Activated T-helper 17 cell treated with anti-CD3 and anti-CD28 coated beads, Interleukin-2, amount 50 U/mL, for 72 hours (primary cell): Measurements from ENCODE around the gene KIAA0930. TPM values are rescaled to one million over a fixed set of nuclear protein-coding genes. Genes with fewer than 3 reads are reported as not detected.
"Not testable (repeated sequence)": the region's sequence is repeated elsewhere in the genome, so short reads cannot be mapped to it uniquely, and the experiment has no call there.

ENCODE experiments used
- ATAC-seq: fragments of 150-1000 bp; cut with Tn5 transposase; replicated peaks from 2 replicates; pipeline ENCODE4 v1.10.0; 2021; ENCODE audit warnings: mild to moderate bottlenecking, moderate library complexity
- H3K27ac Mint-ChIP-seq: one replicate; pipeline ENCODE4 v1.8.0; 2022; ENCODE audit warnings: mixed read lengths
- H3K27me3 Mint-ChIP-seq: one replicate; pipeline ENCODE4 v1.8.0; 2022; ENCODE audit warnings: mixed read lengths
- H3K36me3 Mint-ChIP-seq: one replicate; pipeline ENCODE4 v1.8.0; 2022; ENCODE audit warnings: low read depth, mild to moderate bottlenecking, mixed read lengths
- H3K4me1 Mint-ChIP-seq: one replicate; pipeline ENCODE4 v1.8.0; 2022; ENCODE audit warnings: mixed read lengths
- H3K4me3 Mint-ChIP-seq: one replicate; pipeline ENCODE4 v1.8.0; 2022; ENCODE audit warnings: mild to moderate bottlenecking, mixed read lengths
- H3K9me3 Mint-ChIP-seq: one replicate; pipeline ENCODE4 v1.8.0; 2022; ENCODE audit warnings: mixed read lengths
- total RNA-seq, 2 donors: library from RNA; stranded (reverse); gene quantifications; one replicate each; pipeline ENCODE4 v1.2.3, GENCODE V29; 2022

The KIAA0930 gene
- 10 to 100 TPM in 1 of 2 donors, 1 to 10 TPM in 1; 8.7 to 24.1 TPM for total RNA-seq

GRCh38 chr22:45240810-45241631 lies at the start of gene KIAA0930:
Gene KIAA0930, minus strand, starts transcription at chr22:45240894. Its CDS starts 191 bp downstream, at chr22:45240703.
- Mint-ChIP-seq H3K4me3 (peak within 1 kb of the TSS; percentile 88), H3K4me1 (no peaks in the 10 kb centered on the region), H3K9me3 (no peaks in the 10 kb centered on the region), H3K27me3 (no peaks in the 10 kb centered on the region), H3K27ac (peak within 1 kb of the TSS; percentile 87), H3K36me3 (no peaks in the 10 kb centered on the region)
- ATAC-seq = peak; percentile 77

- no peak for ATAC-seq
- Mint-ChIP-seq H3K27me3 (peaks cover 2% of the 10 kb centered on the region), H3K4me1 (no peaks in the 10 kb centered on the region), H3K36me3 (no peaks in the 10 kb centered on the region), H3K27ac (no peak overlapping the region), H3K9me3 (no peaks in the 10 kb centered on the region), H3K4me3 (no peak overlapping the region)
Observed at GRCh38 chr22:45286854-45287551, 46.3 kb upstream of the KIAA0930 start.

- no peak overlapping the region for H3K27ac Mint-ChIP-seq
- no peak for ATAC-seq
- no peak overlapping the region for H3K4me3 Mint-ChIP-seq
- peaks cover 4% of the 10 kb centered on the region for H3K27me3 Mint-ChIP-seq
- H3K4me1 Mint-ChIP-seq = no peaks in the 10 kb centered on the region
- no peaks in the 10 kb centered on the region for H3K9me3 Mint-ChIP-seq
- H3K36me3 Mint-ChIP-seq = no peaks in the 10 kb centered on the region
Observed at GRCh38 chr22:45285263-45286058, 44.8 kb upstream of the KIAA0930 start.

GRCh38 chr22:45284705-45285262 lies 44.1 kb upstream of the KIAA0930 start, which contains the start of gene UPK3A:
Gene UPK3A, plus strand, starts transcription at chr22:45284949. Its CDS starts 65 bp downstream, at chr22:45285014.
- peak; percentile 97 for ATAC-seq
- Mint-ChIP-seq H3K27ac (no peak within 1 kb of the TSS), H3K9me3 (no peaks in the 10 kb centered on the region), H3K4me1 (no peaks in the 10 kb centered on the region), H3K36me3 (no peaks in the 10 kb centered on the region), H3K4me3 (peak within 1 kb of the TSS; percentile 34), H3K27me3 (peaks cover 4% of the 10 kb centered on the region)

- Mint-ChIP-seq H3K4me3 (no peak overlapping the region), H3K9me3 (no peaks in the 10 kb centered on the region), H3K27me3 (peaks cover 4% of the 10 kb centered on the region), H3K27ac (no peak overlapping the region), H3K4me1 (no peaks in the 10 kb centered on the region), H3K36me3 (no peaks in the 10 kb centered on the region)
- no peak for ATAC-seq
Observed at GRCh38 chr22:45281010-45281409, 40.3 kb upstream of the KIAA0930 start.

GRCh38 chr22:45280587-45280980 lies 39.9 kb upstream of the KIAA0930 start:
- H3K27ac Mint-ChIP-seq = no peak overlapping the region
- no peaks in the 10 kb centered on the region for H3K36me3 Mint-ChIP-seq
- no peaks in the 10 kb centered on the region for H3K9me3 Mint-ChIP-seq
- ATAC-seq = no peak
- peaks cover 4% of the 10 kb centered on the region for H3K27me3 Mint-ChIP-seq
- H3K4me1 Mint-ChIP-seq = no peaks in the 10 kb centered on the region
- no peak overlapping the region for H3K4me3 Mint-ChIP-seq

GRCh38 chr22:45278125-45278524 lies 37.4 kb upstream of the KIAA0930 start:
- Mint-ChIP-seq H3K9me3 (no peaks in the 10 kb centered on the region), H3K27me3 (peaks cover 4% of the 10 kb centered on the region), H3K36me3 (no peaks in the 10 kb centered on the region), H3K4me1 (no peaks in the 10 kb centered on the region), H3K4me3 (no peak overlapping the region), H3K27ac (no peak overlapping the region)
- ATAC-seq = no peak

- not testable (repeated sequence) for ATAC-seq, H3K36me3 Mint-ChIP-seq, H3K9me3 Mint-ChIP-seq, H3K27me3 Mint-ChIP-seq, H3K4me1 Mint-ChIP-seq, H3K4me3 Mint-ChIP-seq, H3K27ac Mint-ChIP-seq
Observed at GRCh38 chr22:45277720-45278119, 37.0 kb upstream of the KIAA0930 start.

- ATAC-seq = no peak
- Mint-ChIP-seq H3K27me3 (no peaks in the 10 kb centered on the region), H3K9me3 (no peaks in the 10 kb centered on the region), H3K4me3 (no peak overlapping the region), H3K27ac (no peak overlapping the region), H3K4me1 (no peaks in the 10 kb centered on the region), H3K36me3 (no peaks in the 10 kb centered on the region)
Observed at GRCh38 chr22:45276507-45277105, 35.9 kb upstream of the KIAA0930 start.

GRCh38 chr22:45273452-45274075 lies 32.9 kb upstream of the KIAA0930 start:
- Mint-ChIP-seq H3K4me1 (peaks cover 4% of the 10 kb centered on the region), H3K9me3 (no peaks in the 10 kb centered on the region), H3K27me3 (peaks cover 8% of the 10 kb centered on the region), H3K27ac (no peak overlapping the region), H3K36me3 (no peaks in the 10 kb centered on the region), H3K4me3 (no peak overlapping the region)
- ATAC-seq = no peak

GRCh38 chr22:45272498-45272897 lies 31.8 kb upstream of the KIAA0930 start:
- H3K9me3 Mint-ChIP-seq = no peaks in the 10 kb centered on the region
- peaks cover 8% of the 10 kb centered on the region for H3K27me3 Mint-ChIP-seq

GRCh38 chr22:45271667-45272201 lies 31.0 kb upstream of the KIAA0930 start:
- ATAC-seq = no peak
- H3K27me3 Mint-ChIP-seq = peaks cover 8% of the 10 kb centered on the region
- no peaks in the 10 kb centered on the region for H3K9me3 Mint-ChIP-seq
- H3K36me3 Mint-ChIP-seq = no peaks in the 10 kb centered on the region
- peaks cover 4% of the 10 kb centered on the region for H3K4me1 Mint-ChIP-seq
- no peak overlapping the region for H3K4me3 Mint-ChIP-seq
- no peak overlapping the region for H3K27ac Mint-ChIP-seq

More at GRCh38 chr22:45272498-45272897, 31.8 kb upstream of the KIAA0930 start:
- no peak for ATAC-seq
- Mint-ChIP-seq H3K27ac (no peak overlapping the region), H3K4me3 (no peak overlapping the region), H3K4me1 (peaks cover 4% of the 10 kb centered on the region), H3K36me3 (no peaks in the 10 kb centered on the region)
